Smooth muscle cell (in vitro differentiated cells): Measurements from ENCODE around the gene DLL3. TPM values are rescaled to one million over a fixed set of nuclear protein-coding genes. Genes with fewer than 3 reads are reported as not detected.

ENCODE experiments used
- DNase-seq: peaks from one replicate; lab custom pipeline; 2025; ENCODE audit not compliant: unreplicated experiment; lab: John Stamatoyannopoulos, UW
- H2AFZ ChIP-seq: fragments of 200-600 bp; sonication (generic); 2 replicates; pipeline ENCODE4 v1.6.0; 2016; ENCODE audit warnings: antibody characterized with exemption, low read depth, mild to moderate bottlenecking
- H3F3A ChIP-seq: fragments of 200-600 bp; sonication (generic); 2 replicates; pipeline ENCODE4 v1.6.0; 2017; ENCODE audit warnings: antibody characterized with exemption, low read depth
- H3K27ac ChIP-seq: fragments of 200-600 bp; sonication (generic); 2 replicates; pipeline ENCODE4 v1.5.1; 2016; ENCODE audit warnings: low read depth, mild to moderate bottlenecking
- H3K27me3 ChIP-seq: fragments of 200-600 bp; sonication (generic); 2 replicates; pipeline ENCODE4 v1.6.1; 2016; ENCODE audit warnings: low read depth, mild to moderate bottlenecking
- H3K36me3 ChIP-seq: fragments of 200-600 bp; sonication (generic); 2 replicates; pipeline ENCODE4 v1.5.1; 2016; ENCODE audit warnings: low read depth
- H3K4me1 ChIP-seq: fragments of 200-600 bp; sonication (generic); 2 replicates; pipeline ENCODE4 v1.5.1; 2016; ENCODE audit warnings: low read depth
- H3K4me2 ChIP-seq: fragments of 200-600 bp; sonication (generic); 2 replicates; pipeline ENCODE4 v1.6.0; 2016; ENCODE audit warnings: mild to moderate bottlenecking
- H3K4me3 ChIP-seq: fragments of 200-600 bp; sonication (generic); 2 replicates; pipeline ENCODE4 v1.5.1; 2016; ENCODE audit warnings: mild to moderate bottlenecking
- H3K79me2 ChIP-seq: fragments of 200-600 bp; sonication (generic); 2 replicates; pipeline ENCODE4 v1.6.0; 2016; ENCODE audit warnings: low read depth, mild to moderate bottlenecking
- H3K9ac ChIP-seq: fragments of 200-600 bp; sonication (generic); 2 replicates; pipeline ENCODE4 v1.6.0; 2016; ENCODE audit warnings: low read depth
- H3K9me3 ChIP-seq: fragments of 200-600 bp; sonication (generic); replicated peaks from 2 replicates; pipeline ENCODE4 v1.5.1; 2016; ENCODE audit warnings: low read depth
- H4K20me1 ChIP-seq: fragments of 200-600 bp; sonication (generic); 2 replicates; pipeline ENCODE4 v1.6.0; 2016; ENCODE audit warnings: low read depth
- CTCF ChIP-seq: fragments of 200-600 bp; sonication (generic); IDR thresholded peaks from 2 replicates; pipeline ENCODE4 v1.5.1; 2017; ENCODE audit warnings: borderline replicate concordance, mild to moderate bottlenecking, antibody characterized with exemption; ENCODE audit not compliant: insufficient read depth, poor library complexity, severe bottlenecking
- WGBS: methylation state at CpG from one replicate; pipeline ENCODE4 v1.1.7; 2016; ENCODE audit warnings: low lambda C conversion rate; 5-methylcytosine and 5-hydroxymethylcytosine counted together
- polyA plus RNA-seq: library from polyadenylated mRNA; unstranded; fragments of >200 nt; fragmentation: Nextera tagmentation; extraction: Ambion mirVana; gene quantifications from 2 replicates; pipeline ENCODE4 v1.2.1, GENCODE V29; 2016
- total RNA-seq: library from RNA; depleted of rRNA; stranded (reverse); fragments of >200 nt; gene quantifications from 2 replicates; pipeline ENCODE4 v1.2.3, GENCODE V29; 2014

The DLL3 gene
- total and polyA plus RNA-seq, 2 experiments from 2014 or later = 1.6 to 9.3 TPM

GRCh38 chr19:39512988-39513387 is 14.2 kb downstream of the DLL3 start:
- Histone ChIP-seq H3K9ac (no peak overlapping the region), H3K4me3 (no peak overlapping the region), H3K9me3 (no peaks in the 10 kb centered on the region), H3F3A (no peaks in the 10 kb centered on the region), H3K27ac (no peak overlapping the region), H2AFZ (no peak overlapping the region), H3K27me3 (peaks cover 64% of the 10 kb centered on the region), H3K79me2 (no peaks in the 10 kb centered on the region), H3K4me1 (peaks cover 3% of the 10 kb centered on the region), H4K20me1 (no peaks in the 10 kb centered on the region), H3K4me2 (no peak overlapping the region), H3K36me3 (no peaks in the 10 kb centered on the region)
- no peak for DNase-seq
- no peak for TF ChIP-seq CTCF
- 88% methylated on average over 2 of the region's 2 CpGs for WGBS

- H3K79me2 ChIP-seq = no peaks in the 10 kb centered on the region
- peaks cover 60% of the 10 kb centered on the region for H3K27me3 ChIP-seq
- no peaks in the 10 kb centered on the region for H3K36me3 ChIP-seq
- no peaks in the 10 kb centered on the region for H3K9me3 ChIP-seq
- H3K4me2 ChIP-seq = peak within 1 kb of the TSS; percentile 82
- H3K4me1 ChIP-seq = no peaks in the 10 kb centered on the region
- H3F3A ChIP-seq = no peaks in the 10 kb centered on the region
- no peak for TF ChIP-seq CTCF
- peak within 1 kb of the TSS; percentile 77 for H2AFZ ChIP-seq
- H3K9ac ChIP-seq = no peak within 1 kb of the TSS
- no peak within 1 kb of the TSS for H3K27ac ChIP-seq
- peak within 1 kb of the TSS; percentile 52 for H3K4me3 ChIP-seq
- no peak for DNase-seq
- no peaks in the 10 kb centered on the region for H4K20me1 ChIP-seq
- 2% methylated on average over 52 of the region's 56 CpGs for WGBS
Measured at GRCh38 chr19:39514840-39515550, 16.2 kb downstream of the DLL3 start, which contains the start of gene SELENOV. Gene SELENOV (plus strand): TSS chr19:39515139. CDS start chr19:39515213, 74 bp downstream.

GRCh38 chr19:39515551-39516191 is 16.9 kb downstream of the DLL3 start:
- Histone ChIP-seq H3K4me1 (no peaks in the 10 kb centered on the region), H4K20me1 (no peaks in the 10 kb centered on the region), H3K4me3 (peak overlapping the region; percentile 52), H2AFZ (peak overlapping the region; percentile 77), H3K4me2 (peak overlapping the region; percentile 82), H3K9me3 (no peaks in the 10 kb centered on the region), H3K27ac (no peak overlapping the region), H3K36me3 (no peaks in the 10 kb centered on the region), H3K79me2 (no peaks in the 10 kb centered on the region), H3K9ac (no peak overlapping the region), H3F3A (no peaks in the 10 kb centered on the region), H3K27me3 (peaks cover 60% of the 10 kb centered on the region)
- WGBS = 7% methylated on average over 30 of the region's 44 CpGs
- DNase-seq = no peak
- TF ChIP-seq CTCF = no peak
